Measurements from ENCODE around the gene ATP2C2.

The ATP2C2 gene

GRCh38 chr16:84486551-84487235 is 118.4 kb downstream of the ATP2C2 start (continued):
- TF ChIP-seq ZNF37A (tag by site-specific recombination; IDR thresholded peaks at IDR 0.05) (no peak), ZNF169 (tag by site-specific recombination; IDR thresholded peaks at IDR 0.05) (no peak)

GRCh38 chr16:84487358-84487757 is 119.0 kb downstream of the ATP2C2 start:
- CTCF ChIA-PET: interaction anchor here (1.3 to 1.6 kb wide), 3 partner anchors 17 to 303 kb away, joined by 4 read pairs; partner anchors contain the start of gene MEAK7
- POLR2A ChIA-PET: no interaction called here
- no peaks in the 10 kb centered on the region for H3K9me3 ChIP-seq (ENCODE audit: control insufficient read depth, insufficient read depth, low read depth, low read length)

GRCh38 chr16:84489131-84489530 is 120.8 kb downstream of the ATP2C2 start:
- ChIA-PET POLR2A (no interaction called here), CTCF (interaction anchor here (0.7 to 1.1 kb wide), 3 partner anchors 22 to 302 kb away, joined by 3 read pairs; partner anchors contain the start of gene TAF1C)
- Histone ChIP-seq H3K36me3 (ENCODE audit: control insufficient read depth in 2 of 2, insufficient read depth in 1 of 2, low read length in 2 of 2) (peaks cover 0 to 62% of the 10 kb centered on the region in 2 experiments; a peak in 1 of 3 replicates), H3K4me3 (ENCODE audit: low read depth, low read length) (no peak overlapping the region), H3K4me1 (ENCODE audit: control insufficient read depth, insufficient read depth, low read length) (no peaks in the 10 kb centered on the region), H3K9me3 (ENCODE audit: control insufficient read depth, insufficient read depth, low read depth, low read length) (no peaks in the 10 kb centered on the region), H3K27ac (ENCODE audit: extremely low read depth, low read depth, low read length) (no peak overlapping the region)
- no peak for TF ChIP-seq ZNF350 (tag by site-specific recombination; IDR thresholded peaks at IDR 0.05)
- no peak for TF ChIP-seq ZNF518A (tag by site-specific recombination; conservative IDR thresholded peaks at IDR 0.05; ENCODE audit: low read depth)
- no peak for TF ChIP-seq BCL11B (tag by site-specific recombination; IDR thresholded peaks at IDR 0.05; ENCODE audit: low read depth)
- TF ChIP-seq ZNF37A (tag by site-specific recombination; IDR thresholded peaks at IDR 0.05): no peak
- TF ChIP-seq RBAK (tag by site-specific recombination; IDR thresholded peaks at IDR 0.05): no peak
- TF ChIP-seq GLI2 (tag by site-specific recombination; IDR thresholded peaks at IDR 0.05; ENCODE audit: borderline replicate concordance, low read depth): no peak
- no peak for TF ChIP-seq ZNF24 (tag by site-specific recombination; IDR thresholded peaks at IDR 0.05)
- TF ChIP-seq ZNF214 (tag by site-specific recombination; IDR thresholded peaks at IDR 0.05; ENCODE audit: borderline replicate concordance): no peak
- no peak for TF ChIP-seq ZNF48 (tag by site-specific recombination; IDR thresholded peaks at IDR 0.05)
- TF ChIP-seq BCL11A (tag by site-specific recombination; IDR thresholded peaks at IDR 0.05; ENCODE audit: low read depth): no peak
- TF ChIP-seq ZNF391 (tag by site-specific recombination; IDR thresholded peaks at IDR 0.05; ENCODE audit: borderline replicate concordance, low read depth): no peak
- TF ChIP-seq ZNF18 (tag by site-specific recombination; IDR thresholded peaks at IDR 0.05): no peak
- no peak for TF ChIP-seq ZBTB26 (tag by site-specific recombination; optimal IDR thresholded peaks at IDR 0.05)
- TF ChIP-seq CTCF (tag by site-specific recombination; IDR thresholded peaks at IDR 0.05): no peak
- TF ChIP-seq ZNF449 (tag by site-specific recombination; IDR thresholded peaks at IDR 0.05): no peak

More at GRCh38 chr16:84487358-84487757, 119.0 kb downstream of the ATP2C2 start:
- TF ChIP-seq ZBTB48 (tag by site-specific recombination; IDR thresholded peaks at IDR 0.05) (no peak), ELK4 (IDR thresholded peaks at IDR 0.05; ENCODE audit: borderline replicate concordance, low read depth, low read length) (no peak), ZBTB21 (tag by site-specific recombination; IDR thresholded peaks at IDR 0.05) (no peak)
- Histone ChIP-seq H3K27ac (ENCODE audit: extremely low read depth, low read depth, low read length) (no peak overlapping the region), H3K4me3 (ENCODE audit: low read depth, low read length) (no peak overlapping the region), H3K36me3 (ENCODE audit: control insufficient read depth in 2 of 2, insufficient read depth in 1 of 2, low read length in 2 of 2) (peaks cover 0 to 64% of the 10 kb centered on the region in 2 experiments; a peak in 1 of 3 replicates), H3K4me1 (ENCODE audit: control insufficient read depth, insufficient read depth, low read length) (no peaks in the 10 kb centered on the region)

Measured in HEK293 (cell line).